ENCODE measurements around the gene ISL1.

Gene ISL1

GRCh38 chr5:51385216-51385615 is 2.0 kb downstream of the ISL1 start:
- no peak for DNase-seq
- intact Hi-C loops (cut with DNase I) = loop anchor here (10.0 kb wide), 1 partner anchor 420 kb away; no protein-coding TSS in a partner anchor

- peak in 3 of 10 donors; percentile 63 to 72 (median 70) for DNase-seq
- intact Hi-C loops (cut with DNase I) = loop anchor here (10.0 kb wide), 1 partner anchor 422 kb away; no protein-coding TSS in a partner anchor
Measured at GRCh38 chr5:51386916-51387883, 4.0 kb downstream of the ISL1 start.

GRCh38 chr5:51387884-51388275 is 4.6 kb downstream of the ISL1 start:
- peak in 1 of 10 donors; percentile 29 for DNase-seq
- intact Hi-C loops (cut with DNase I) = loop anchor here (10.0 kb wide), 1 partner anchor 423 kb away; no protein-coding TSS in a partner anchor

- intact Hi-C loops (cut with DNase I) = loop anchor here (10.0 kb wide), 1 partner anchor 424 kb away; no protein-coding TSS in a partner anchor
- peak in 1 of 10 donors; percentile 18 for DNase-seq
Measured at GRCh38 chr5:51388488-51389287, 5.4 kb downstream of the ISL1 start.

GRCh38 chr5:51389288-51389576 is 6.0 kb downstream of the ISL1 start:
- peak in 1 of 10 donors; percentile 54 for DNase-seq
- intact Hi-C loops (cut with DNase I) = loop anchor here (10.0 kb wide), 1 partner anchor 424 kb away; no protein-coding TSS in a partner anchor

GRCh38 chr5:51389577-51390463 is 6.6 kb downstream of the ISL1 start:
- DNase-seq = peak in 2 of 10 donors; percentile 41 to 78
- intact Hi-C loops (cut with DNase I) = loop anchor here (10.0 kb wide), 1 partner anchor 425 kb away; no protein-coding TSS in a partner anchor

- DNase-seq = peak in 1 of 10 donors; percentile 7
- intact Hi-C loops (cut with DNase I) = no loop called here
Measured at GRCh38 chr5:51391175-51391574, 7.9 kb downstream of the ISL1 start.

GRCh38 chr5:51392689-51393199 is 9.5 kb downstream of the ISL1 start:
- intact Hi-C loops (cut with DNase I) = no loop called here

GRCh38 chr5:51394609-51395008 is 11.4 kb downstream of the ISL1 start:
- DNase-seq = no peak
- intact Hi-C loops (cut with DNase I) = no loop called here

More at GRCh38 chr5:51392689-51393199, 9.5 kb downstream of the ISL1 start:
- no peak for DNase-seq

GRCh38 chr5:51395245-51395644 is 12.0 kb downstream of the ISL1 start:
- no peak for DNase-seq
- intact Hi-C loops (cut with DNase I) = no loop called here

- DNase-seq = no peak
- intact Hi-C loops (cut with DNase I) = no loop called here
Measured at GRCh38 chr5:51395666-51396356, 12.6 kb downstream of the ISL1 start.

GRCh38 chr5:51396797-51397196 is 13.5 kb downstream of the ISL1 start:
- intact Hi-C loops (cut with DNase I) = no loop called here

GRCh38 chr5:51397996-51398395 is 14.7 kb downstream of the ISL1 start:
- intact Hi-C loops (cut with DNase I) = no loop called here
- DNase-seq = no peak

More at GRCh38 chr5:51396797-51397196, 13.5 kb downstream of the ISL1 start:
- DNase-seq = no peak

GRCh38 chr5:51398875-51399642 is 15.8 kb downstream of the ISL1 start:
- intact Hi-C loops (cut with DNase I) = no loop called here
- DNase-seq = peak in 1 of 10 donors; percentile 55

- intact Hi-C loops (cut with DNase I) = no loop called here
- DNase-seq = no peak
Measured at GRCh38 chr5:51399643-51400006, 16.4 kb downstream of the ISL1 start.

- DNase-seq = no peak
- intact Hi-C loops (cut with DNase I) = no loop called here
Measured at GRCh38 chr5:51404255-51404654, 21.0 kb downstream of the ISL1 start.

- intact Hi-C loops (cut with DNase I) = no loop called here
- DNase-seq = peak in 1 of 10 donors; percentile 39
Measured at GRCh38 chr5:51411921-51412325, 28.7 kb downstream of the ISL1 start.

GRCh38 chr5:51414516-51414915 is 31.3 kb downstream of the ISL1 start:
- intact Hi-C loops (cut with DNase I) = no loop called here
- DNase-seq = no peak

Measured in posterior cingulate gyrus (tissue), 11 donors.